ENCODE data around the gene TRAPPC3L.

DNA sequence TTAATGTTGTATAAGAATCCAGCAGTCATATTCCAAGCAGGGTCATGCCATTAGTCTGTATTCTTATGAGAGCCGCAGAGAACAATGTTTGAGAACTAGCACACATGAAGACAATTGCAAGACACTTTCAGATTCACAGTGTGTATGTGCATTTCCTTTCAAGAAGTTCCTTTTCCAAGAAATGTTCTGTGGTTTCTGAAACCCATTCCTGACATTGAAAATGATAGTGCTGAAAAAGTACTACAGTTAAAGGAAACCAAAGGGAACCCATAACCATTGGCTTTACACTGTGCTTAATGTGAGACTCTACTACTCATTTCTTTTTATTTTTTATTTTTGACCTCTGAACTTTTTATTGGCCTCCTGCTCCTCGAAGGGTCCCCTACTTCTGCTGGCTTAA is 88.6 kb downstream of the TRAPPC3L start:
- no peak for TF ChIP-seq CTCF (IDR thresholded peaks at IDR 0.05)
- TF ChIP-seq POLR2A (IDR thresholded peaks at IDR 0.05): no peak

Data from body of pancreas (tissue), 4 donors.